Heart right ventricle (tissue), 16 donors: ENCODE data around the gene FUS. TPM values are rescaled to one million over a fixed set of nuclear protein-coding genes. Genes with fewer than 3 reads are reported as not detected.

Experiments
- ATAC-seq, 8 donors: fragments of 200-7000 bp; cut with Tn5 transposase; one replicate each; pipeline ENCODE4 v1.9.1; 2020; ENCODE audit warnings: mild to moderate bottlenecking in 8 of 8, moderate library complexity in 8 of 8, moderate number of reproducible peaks in 1 of 8
- DNase-seq, 2 donors: peaks; one replicate each; pipeline ENCODE4 v3.0.0-alpha.2; 2020
- H3K27ac ChIP-seq, 10 donors: fragments of 200-600 bp; sonication (generic) in 2 of 10; one replicate each; pipeline versions ENCODE4 v1.5.0 to v1.8.0; 2020 to 2022; ENCODE audit warnings: mild to moderate bottlenecking in 3 of 10
- H3K27me3 ChIP-seq, 7 donors: fragments of 200-600 bp; one replicate each; pipeline ENCODE4 v1.8.0; 2021 to 2022; ENCODE audit warnings: mild to moderate bottlenecking in 2 of 7
- H3K36me3 ChIP-seq, 9 donors: fragments of 200-600 bp; sonication (generic) in 1 of 9; one replicate each; pipeline versions ENCODE4 v1.5.0 to v1.8.0; 2020 to 2022; ENCODE audit warnings: mild to moderate bottlenecking in 2 of 9
- H3K4me1 ChIP-seq, 9 donors: fragments of 200-600 bp; sonication (generic) in 1 of 9; one replicate each; pipeline versions ENCODE4 v1.5.0 to v1.8.0; 2020 to 2022; ENCODE audit warnings: mild to moderate bottlenecking in 4 of 9
- H3K4me3 ChIP-seq, 10 donors: fragments of 200-600 bp; sonication (generic) in 2 of 10; one replicate each; pipeline versions ENCODE4 v1.5.0 to v1.8.0; 2020 to 2022; ENCODE audit warnings: mild to moderate bottlenecking in 7 of 10, moderate library complexity in 2 of 10
- H3K9me3 ChIP-seq, 11 donors: fragments of 200-600 bp in 10 of 11; sonication (generic) in 2 of 11; one replicate each; pipeline versions ENCODE4 v1.5.0 to v1.8.0; 2013 to 2022; ENCODE audit warnings: mild to moderate bottlenecking in 2 of 11, control low read depth in 1 of 11, moderate library complexity in 1 of 11
- WGBS, 2 donors: extraction: QIAGEN DNeasy Blood & Tissue Kit; methylation state at CpG; one replicate each; pipeline ENCODE4 v1.1.7; 2013; ENCODE audit warnings: inconsistent platforms in 1 of 2; 5-methylcytosine and 5-hydroxymethylcytosine counted together
- intact Hi-C, 10 donors: fragments of 100-400 bp; cut with DNase I; formaldehyde crosslinking; loops; one replicate each; pipeline versions ENCODE4 v1.11.1 to v1.14.2; 2022
- polyA plus RNA-seq, 2 donors: library from polyadenylated mRNA; stranded (reverse); fragments of 200-250 nt; gene quantifications; one replicate each; pipeline ENCODE4 v1.2.3, GENCODE V29; 2013
- total RNA-seq, 10 donors: library from RNA; stranded (reverse); fragmentation: NEBNext Ultra II Directional in 3 of 10; extraction: Animal tissue kit (Norgen Biotek cat#: 25700) in 3 of 10; gene quantifications; one replicate each; pipeline versions ENCODE4 v1.2.1 to v1.2.4, GENCODE V29; 2021 to 2023
- TF ChIP-seq, protein P1 (sequence below), 9 donors: fragments of 200-600 bp; sonication (generic) in 2 of 9; IDR thresholded peaks; one replicate each; pipeline versions ENCODE4 v1.5.0 to v1.8.0; 2021 to 2022; ENCODE audit warnings: antibody characterized with exemption in 9 of 9, mild to moderate bottlenecking in 5 of 9, moderate library complexity in 1 of 9
- donor health status: Arrhythmogenic right ventricular cardiomyopathy.
- donor health status: ischemic (EF 13 %, LVEDD 7.1; RV severe dilation, severe dysfunction).
- donor health status: healthy with polysubstance abuse.
- donor health status: DM: no; HTN: yes; CAD: no.
- donor health status: DM: no; HTN: no; CAD: no.
- donor health status: ischemic (EF 25% LVEDD 6.9; RV normal size, moderate dysfunction).
- donor health status: ischemic (EF 25% LVEDD 5.7; RV mildly dilated, moderate dysfunction).
- donor health status: healthy.
- donor health status: DM: yes; HTN: yes; CAD: no.
- donor health status: Ischemic cardiomyopathy.
- donor health status: ischemic (EF 35%, LVEDD 5.7; RV mildly dilated, moderate dysfunction).
- donor health status: nonischemic (EF 11% LVEDD 7.7; RV severe dilation, severe dysfunction).
- donor health status: DM: yes; HTN: yes; CAD: no.
- donor health status: PGD.
- donor health status: ischemic (EF 29% LVEDD 5.4; RV normal size, mild dysfunction).
- donor health status: nonischemic (EF 23%, LVEDD 6.1; RV moderate dilation, normal function).

FUS gene
- total and polyA plus RNA-seq, 12 donors = 116 to 240 (median 140) TPM

DNA sequence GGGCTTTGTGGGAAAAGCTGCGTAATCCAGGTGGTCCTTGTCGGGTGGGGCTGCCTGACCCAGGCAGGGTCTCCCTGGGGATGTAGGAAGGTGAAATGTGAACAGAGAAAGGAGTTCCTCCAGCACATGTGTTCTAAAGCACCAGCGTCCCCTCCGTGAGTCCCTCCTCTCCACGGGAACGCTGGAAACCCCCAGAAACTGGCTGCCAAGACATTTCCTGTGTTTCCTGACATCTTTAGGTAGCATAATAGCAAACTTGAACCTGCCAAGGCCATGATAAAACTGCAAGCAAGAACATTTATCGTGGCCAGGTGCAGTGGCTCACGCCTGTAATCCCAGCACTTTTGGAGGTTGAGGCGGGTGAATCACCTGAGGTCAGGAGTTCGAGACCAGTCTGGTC is 49.6 kb downstream of the FUS start:
- Histone ChIP-seq H3K27me3 (no peaks in the 10 kb centered on the region), H3K36me3 (no peaks in the 10 kb centered on the region), H3K27ac (peak overlapping the region in 1 of 10 donors; percentile 9), H3K9me3 (peaks cover 0 to 2% (median 0%) of the 10 kb centered on the region in 11 donors), H3K4me3 (no peak overlapping the region), H3K4me1 (peaks cover 0 to 17% (median 11%) of the 10 kb centered on the region in 9 donors)
- TF ChIP-seq, protein P1, sequence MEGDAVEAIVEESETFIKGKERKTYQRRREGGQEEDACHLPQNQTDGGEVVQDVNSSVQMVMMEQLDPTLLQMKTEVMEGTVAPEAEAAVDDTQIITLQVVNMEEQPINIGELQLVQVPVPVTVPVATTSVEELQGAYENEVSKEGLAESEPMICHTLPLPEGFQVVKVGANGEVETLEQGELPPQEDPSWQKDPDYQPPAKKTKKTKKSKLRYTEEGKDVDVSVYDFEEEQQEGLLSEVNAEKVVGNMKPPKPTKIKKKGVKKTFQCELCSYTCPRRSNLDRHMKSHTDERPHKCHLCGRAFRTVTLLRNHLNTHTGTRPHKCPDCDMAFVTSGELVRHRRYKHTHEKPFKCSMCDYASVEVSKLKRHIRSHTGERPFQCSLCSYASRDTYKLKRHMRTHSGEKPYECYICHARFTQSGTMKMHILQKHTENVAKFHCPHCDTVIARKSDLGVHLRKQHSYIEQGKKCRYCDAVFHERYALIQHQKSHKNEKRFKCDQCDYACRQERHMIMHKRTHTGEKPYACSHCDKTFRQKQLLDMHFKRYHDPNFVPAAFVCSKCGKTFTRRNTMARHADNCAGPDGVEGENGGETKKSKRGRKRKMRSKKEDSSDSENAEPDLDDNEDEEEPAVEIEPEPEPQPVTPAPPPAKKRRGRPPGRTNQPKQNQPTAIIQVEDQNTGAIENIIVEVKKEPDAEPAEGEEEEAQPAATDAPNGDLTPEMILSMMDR (IDR thresholded peaks at IDR 0.05) = no peak
- no peak for DNase-seq
- no peak for ATAC-seq
- WGBS, 2 donors = 48 to 64% methylated on average over 10 of the region's 10 CpGs
- intact Hi-C loops = no loop called here

DNA sequence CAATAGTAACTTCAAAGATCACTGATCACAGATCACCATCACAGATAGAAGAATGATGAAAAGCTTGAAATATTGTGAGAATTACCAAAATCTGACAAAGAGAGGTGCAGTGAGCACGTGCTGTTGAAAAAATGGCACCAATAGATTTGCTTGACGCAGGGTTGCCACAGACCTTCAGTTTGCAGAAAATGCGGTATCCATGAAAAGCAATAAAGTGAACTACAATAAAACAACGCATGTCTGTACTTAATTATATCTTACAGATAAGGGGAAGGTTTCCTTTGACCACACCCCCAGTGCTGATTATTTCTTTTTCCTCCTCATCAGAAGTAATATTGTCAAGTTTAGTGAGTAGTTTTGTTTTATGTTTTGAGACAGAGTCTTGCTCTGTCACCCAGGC is 58.1 kb downstream of the FUS start:
- ATAC-seq (no peak), DNase-seq (no peak)
- Histone ChIP-seq H3K27me3 (peaks cover 0 to 13% (median 0%) of the 10 kb centered on the region in 7 donors), H3K9me3 (peaks cover 0 to 15% (median 0%) of the 10 kb centered on the region in 11 donors), H3K27ac (no peak overlapping the region), H3K36me3 (no peaks in the 10 kb centered on the region), H3K4me1 (peaks cover 0 to 14% (median 0%) of the 10 kb centered on the region in 9 donors), H3K4me3 (no peak overlapping the region)
- intact Hi-C loops = no loop called here
- WGBS, 2 donors = 80 to 81% methylated on average over 4 of the region's 4 CpGs
- TF ChIP-seq, protein P1 (IDR thresholded peaks at IDR 0.05) = no peak

Other genes with a start within 250 kb of the FUS start
- gene ORAI3, start 231.1 kb upstream of the FUS start, total RNA-seq = 10 to 100 TPM in 8 of 10 donors, 1 to 10 TPM in 2; 7.8 to 19.8 (median 11.4) TPM
- gene ORAI3, start 231.1 kb upstream of the FUS start, polyA plus RNA-seq = 10 to 100 TPM; 10.1 to 15.4 TPM
- 10 to 100 TPM in 2 of 10 donors, 1 to 10 TPM in 8; 7.5 to 11.4 (median 9.2) TPM for gene SETD1A, start 222.4 kb upstream of the FUS start, total RNA-seq
- 10 to 100 TPM in 1 of 2 donors, 1 to 10 TPM in 1; 5.8 to 11.2 TPM for gene SETD1A, start 222.4 kb upstream of the FUS start, polyA plus RNA-seq
- gene HSD3B7, start 194.9 kb upstream of the FUS start, total RNA-seq = 10 to 100 TPM in 1 of 10 donors, 1 to 10 TPM in 9; 3.3 to 13.3 (median 5.3) TPM
- gene HSD3B7, start 194.9 kb upstream of the FUS start, polyA plus RNA-seq = 10 to 100 TPM in 1 of 2 donors, 1 to 10 TPM in 1; 6.8 to 12.2 TPM
- 1 to 10 TPM in 6 of 10 donors, under 1 TPM in 4; 0.20 to 2.3 (median 1.1) TPM for gene STX1B, start 169.5 kb upstream of the FUS start, total RNA-seq
- gene STX1B, start 169.5 kb upstream of the FUS start, polyA plus RNA-seq = under 1 TPM; 0.07 to 0.29 TPM
- 10 to 100 TPM; 31.8 to 53.8 (median 38.6) TPM for gene STX4, start 146.6 kb upstream of the FUS start, total RNA-seq
- 10 to 100 TPM; 76.9 to 89.2 TPM for gene STX4, start 146.6 kb upstream of the FUS start, polyA plus RNA-seq
- 1 to 10 TPM; 3.6 to 8.2 (median 4.5) TPM for gene ZNF668, start 105.9 kb upstream of the FUS start, total RNA-seq
- gene ZNF668, start 105.9 kb upstream of the FUS start, polyA plus RNA-seq = 1 to 10 TPM; 7.2 to 7.6 TPM
- 10 to 100 TPM in 3 of 10 donors, 1 to 10 TPM in 7; 7.5 to 12.0 (median 8.7) TPM for gene ZNF646, start 105.7 kb upstream of the FUS start, total RNA-seq
- gene ZNF646, start 105.7 kb upstream of the FUS start, polyA plus RNA-seq = 1 to 10 TPM; 2.7 to 7.6 TPM
- 1 to 10 TPM in 1 of 10 donors, under 1 TPM in 9; 0.21 to 1.4 (median 0.50) TPM for gene PRSS53, start 91.2 kb upstream of the FUS start, total RNA-seq
- 1 to 10 TPM in 1 of 2 donors, under 1 TPM in 1; 0.46 to 2.9 TPM for gene PRSS53, start 91.2 kb upstream of the FUS start, polyA plus RNA-seq
- gene VKORC1, start 85.3 kb upstream of the FUS start, total RNA-seq = 10 to 100 TPM; 27.0 to 68.1 (median 31.8) TPM
- 100 to 1,000 TPM in 1 of 2 donors, 10 to 100 TPM in 1; 46.2 to 139 TPM for gene VKORC1, start 85.3 kb upstream of the FUS start, polyA plus RNA-seq
- 10 to 100 TPM; 62.8 to 90.9 (median 74.7) TPM for gene BCKDK, start 71.8 kb upstream of the FUS start, total RNA-seq
- 10 to 100 TPM; 26.1 to 57.2 TPM for gene BCKDK, start 71.8 kb upstream of the FUS start, polyA plus RNA-seq
- 10 to 100 TPM; 51.9 to 79.9 (median 66.0) TPM for gene KAT8, start 62.5 kb upstream of the FUS start, total RNA-seq
- gene KAT8, start 62.5 kb upstream of the FUS start, polyA plus RNA-seq = 100 to 1,000 TPM in 1 of 2 donors, 10 to 100 TPM in 1; 56.3 to 107 TPM
- gene PRSS8, start 44.4 kb upstream of the FUS start, total RNA-seq = under 1 TPM in 4 of 10 donors, not detected in 6; 0.15 to 0.57 (median 0.25) TPM
- gene PRSS8, start 44.4 kb upstream of the FUS start, polyA plus RNA-seq = under 1 TPM in 1 of 2 donors, not detected in 1; 0.09 TPM
- gene PRSS36, start 30.1 kb upstream of the FUS start, total RNA-seq = 1 to 10 TPM in 6 of 10 donors, under 1 TPM in 4; 0.30 to 3.1 (median 1.3) TPM
- gene PRSS36, start 30.1 kb upstream of the FUS start, polyA plus RNA-seq = 1 to 10 TPM; 1.2 to 3.4 TPM
- gene PYCARD, start 22.6 kb downstream of the FUS start, total RNA-seq = 10 to 100 TPM in 2 of 10 donors, 1 to 10 TPM in 8; 1.7 to 26.1 (median 2.8) TPM
- gene PYCARD, start 22.6 kb downstream of the FUS start, polyA plus RNA-seq = 10 to 100 TPM in 1 of 2 donors, 1 to 10 TPM in 1; 8.3 to 13.9 TPM
- 1 to 10 TPM in 6 of 10 donors, under 1 TPM in 4; 0.61 to 4.8 (median 1.2) TPM for gene TRIM72, start 34.0 kb downstream of the FUS start, total RNA-seq
- gene TRIM72, start 34.0 kb downstream of the FUS start, polyA plus RNA-seq = 1 to 10 TPM in 1 of 2 donors, under 1 TPM in 1; 0.51 to 1.2 TPM
- not detected for gene PYDC1, start 37.0 kb downstream of the FUS start, total RNA-seq
- gene PYDC1, start 37.0 kb downstream of the FUS start, polyA plus RNA-seq = not detected
- 10 to 100 TPM in 2 of 10 donors, 1 to 10 TPM in 8; 1.2 to 24.1 (median 3.2) TPM for gene ITGAM, start 79.8 kb downstream of the FUS start, total RNA-seq
- gene ITGAM, start 79.8 kb downstream of the FUS start, polyA plus RNA-seq = 1 to 10 TPM; 1.8 to 3.4 TPM
- gene ITGAX, start 175.0 kb downstream of the FUS start, total RNA-seq = 10 to 100 TPM in 1 of 10 donors, 1 to 10 TPM in 7, under 1 TPM in 2; 0.79 to 18.5 (median 2.2) TPM
- gene ITGAX, start 175.0 kb downstream of the FUS start, polyA plus RNA-seq = 1 to 10 TPM; 1.3 to 1.6 TPM
- gene ITGAD, start 213.2 kb downstream of the FUS start, total RNA-seq = under 1 TPM in 1 of 10 donors, not detected in 9; 0.39 TPM
- under 1 TPM in 1 of 2 donors, not detected in 1; 0.01 TPM for gene ITGAD, start 213.2 kb downstream of the FUS start, polyA plus RNA-seq
- gene COX6A2, start 248.2 kb downstream of the FUS start, total RNA-seq = 1,000 to 10,000 TPM in 8 of 10 donors, 100 to 1,000 TPM in 2; 615 to 1,697 (median 1,335) TPM
- gene COX6A2, start 248.2 kb downstream of the FUS start, polyA plus RNA-seq = 1,000 to 10,000 TPM; 1,540 to 9,450 TPM